ENCODE data around the gene KRT76. TPM values are rescaled to one million over a fixed set of nuclear protein-coding genes. Genes with fewer than 3 reads are reported as not detected.

Gene KRT76
- total RNA-seq, 1 donor, result not detected

DNA sequence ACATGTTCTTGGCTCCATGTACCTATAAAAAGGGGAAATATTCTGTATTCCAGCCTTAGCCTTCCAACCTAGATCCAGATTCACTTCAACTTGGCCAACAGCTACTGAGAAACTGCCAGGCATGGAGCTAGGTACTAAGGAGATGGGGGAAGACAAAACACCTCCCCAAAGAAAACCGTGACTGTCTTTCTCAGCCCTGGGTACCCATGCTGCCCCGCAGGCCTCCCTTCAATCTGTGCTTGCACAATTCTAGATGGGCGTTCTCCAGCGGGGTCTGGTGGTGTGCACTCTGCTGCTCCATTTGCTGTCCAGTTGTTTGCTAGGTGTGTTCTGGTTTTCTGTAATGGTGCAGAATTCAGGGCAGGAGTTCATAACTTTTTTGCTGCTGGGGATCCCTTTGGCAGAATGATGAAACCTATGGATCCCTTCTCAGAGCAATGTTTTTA, 37.6 kb upstream of the KRT76 start:
- Histone ChIP-seq H3K4me2 (ENCODE audit: insufficient read depth, low read length) (no peak overlapping the region), H3K27me3 (ENCODE audit: insufficient read depth, low read length) (peaks cover 28% of the 10 kb centered on the region), H3K36me3 (ENCODE audit: insufficient read depth, low read length) (no peaks in the 10 kb centered on the region), H3K27ac (ENCODE audit: low read depth, low read length) (no peak overlapping the region), H3K79me2 (ENCODE audit: insufficient read depth, low read length) (no peaks in the 10 kb centered on the region), H3K4me1 (ENCODE audit: insufficient read depth, low read length) (no peaks in the 10 kb centered on the region), H3K9me3 (ENCODE audit: low read depth, low read length) (no peaks in the 10 kb centered on the region), H4K20me1 (ENCODE audit: insufficient read depth, low read length) (no peaks in the 10 kb centered on the region), H3K4me3 (ENCODE audit: insufficient read depth, low read length) (no peak overlapping the region), H2AFZ (ENCODE audit: low read length) (no peak overlapping the region)
- TF ChIP-seq, protein P1, sequence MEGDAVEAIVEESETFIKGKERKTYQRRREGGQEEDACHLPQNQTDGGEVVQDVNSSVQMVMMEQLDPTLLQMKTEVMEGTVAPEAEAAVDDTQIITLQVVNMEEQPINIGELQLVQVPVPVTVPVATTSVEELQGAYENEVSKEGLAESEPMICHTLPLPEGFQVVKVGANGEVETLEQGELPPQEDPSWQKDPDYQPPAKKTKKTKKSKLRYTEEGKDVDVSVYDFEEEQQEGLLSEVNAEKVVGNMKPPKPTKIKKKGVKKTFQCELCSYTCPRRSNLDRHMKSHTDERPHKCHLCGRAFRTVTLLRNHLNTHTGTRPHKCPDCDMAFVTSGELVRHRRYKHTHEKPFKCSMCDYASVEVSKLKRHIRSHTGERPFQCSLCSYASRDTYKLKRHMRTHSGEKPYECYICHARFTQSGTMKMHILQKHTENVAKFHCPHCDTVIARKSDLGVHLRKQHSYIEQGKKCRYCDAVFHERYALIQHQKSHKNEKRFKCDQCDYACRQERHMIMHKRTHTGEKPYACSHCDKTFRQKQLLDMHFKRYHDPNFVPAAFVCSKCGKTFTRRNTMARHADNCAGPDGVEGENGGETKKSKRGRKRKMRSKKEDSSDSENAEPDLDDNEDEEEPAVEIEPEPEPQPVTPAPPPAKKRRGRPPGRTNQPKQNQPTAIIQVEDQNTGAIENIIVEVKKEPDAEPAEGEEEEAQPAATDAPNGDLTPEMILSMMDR (IDR thresholded peaks at IDR 0.05; ENCODE audit: extremely low read depth, low read depth, low read length), result no peak
- DNase-seq (ENCODE audit: insufficient read length, low spot score, missing footprints), result no peak

- no peak within 1 kb of the TSS for H2AFZ ChIP-seq (ENCODE audit: low read length)
- no peak within 1 kb of the TSS for H3K27ac ChIP-seq (ENCODE audit: low read depth, low read length)
- TF ChIP-seq, protein P1 (IDR thresholded peaks at IDR 0.05; ENCODE audit: extremely low read depth, low read depth, low read length), result no peak
- H3K79me2 ChIP-seq (ENCODE audit: insufficient read depth, low read length), result no peaks in the 10 kb centered on the region
- H3K36me3 ChIP-seq (ENCODE audit: insufficient read depth, low read length), result no peaks in the 10 kb centered on the region
- H3K4me1 ChIP-seq (ENCODE audit: insufficient read depth, low read length), result no peaks in the 10 kb centered on the region
- no peak within 1 kb of the TSS for H3K4me3 ChIP-seq (ENCODE audit: insufficient read depth, low read length)
- no peak within 1 kb of the TSS for H3K4me2 ChIP-seq (ENCODE audit: insufficient read depth, low read length)
- no peaks in the 10 kb centered on the region for H4K20me1 ChIP-seq (ENCODE audit: insufficient read depth, low read length)
- no peak for DNase-seq (ENCODE audit: insufficient read length, low spot score, missing footprints)
- no peaks in the 10 kb centered on the region for H3K9me3 ChIP-seq (ENCODE audit: low read depth, low read length)
- peaks cover 32% of the 10 kb centered on the region for H3K27me3 ChIP-seq (ENCODE audit: insufficient read depth, low read length)
Observed at GRCh38 chr12:52813885-52814709, 37.0 kb upstream of the KRT76 start, which contains the start of gene KRT4. Gene KRT4, minus strand, starts transcription at chr12:52814116. Its CDS starts 58 bp downstream, at chr12:52814058.

- no peaks in the 10 kb centered on the region for H3K79me2 ChIP-seq (ENCODE audit: insufficient read depth, low read length)
- DNase-seq (ENCODE audit: insufficient read length, low spot score, missing footprints), result no peak
- no peak overlapping the region for H3K4me2 ChIP-seq (ENCODE audit: insufficient read depth, low read length)
- H3K4me1 ChIP-seq (ENCODE audit: insufficient read depth, low read length), result no peaks in the 10 kb centered on the region
- no peaks in the 10 kb centered on the region for H3K36me3 ChIP-seq (ENCODE audit: insufficient read depth, low read length)
- peaks cover 26% of the 10 kb centered on the region for H3K27me3 ChIP-seq (ENCODE audit: insufficient read depth, low read length)
- no peak overlapping the region for H2AFZ ChIP-seq (ENCODE audit: low read length)
- H3K4me3 ChIP-seq (ENCODE audit: insufficient read depth, low read length), result no peak overlapping the region
- no peaks in the 10 kb centered on the region for H4K20me1 ChIP-seq (ENCODE audit: insufficient read depth, low read length)
- H3K27ac ChIP-seq (ENCODE audit: low read depth, low read length), result no peak overlapping the region
- H3K9me3 ChIP-seq (ENCODE audit: low read depth, low read length), result no peaks in the 10 kb centered on the region
- TF ChIP-seq, protein P1 (IDR thresholded peaks at IDR 0.05; ENCODE audit: extremely low read depth, low read depth, low read length), result no peak
Observed at GRCh38 chr12:52813203-52813819, 36.2 kb upstream of the KRT76 start.

- H3K27ac ChIP-seq (ENCODE audit: low read depth, low read length), result no peak overlapping the region
- TF ChIP-seq, protein P1 (IDR thresholded peaks at IDR 0.05; ENCODE audit: extremely low read depth, low read depth, low read length), result no peak
- no peak overlapping the region for H2AFZ ChIP-seq (ENCODE audit: low read length)
- no peaks in the 10 kb centered on the region for H3K36me3 ChIP-seq (ENCODE audit: insufficient read depth, low read length)
- no peak overlapping the region for H3K4me3 ChIP-seq (ENCODE audit: insufficient read depth, low read length)
- no peaks in the 10 kb centered on the region for H3K79me2 ChIP-seq (ENCODE audit: insufficient read depth, low read length)
- H3K27me3 ChIP-seq (ENCODE audit: insufficient read depth, low read length), result peaks cover 21% of the 10 kb centered on the region
- no peaks in the 10 kb centered on the region for H3K4me1 ChIP-seq (ENCODE audit: insufficient read depth, low read length)
- H4K20me1 ChIP-seq (ENCODE audit: insufficient read depth, low read length), result no peaks in the 10 kb centered on the region
- no peak for DNase-seq (ENCODE audit: insufficient read length, low spot score, missing footprints)
- H3K4me2 ChIP-seq (ENCODE audit: insufficient read depth, low read length), result no peak overlapping the region
- no peaks in the 10 kb centered on the region for H3K9me3 ChIP-seq (ENCODE audit: low read depth, low read length)
Observed at GRCh38 chr12:52812749-52813148, 35.6 kb upstream of the KRT76 start.

Measured in osteoblast (primary cell).